ENCODE data around the gene FAM76A.
"Not testable (repeated sequence)": the region's sequence is repeated elsewhere in the genome, so short reads cannot be mapped to it uniquely, and the experiment has no call there.

DNA sequence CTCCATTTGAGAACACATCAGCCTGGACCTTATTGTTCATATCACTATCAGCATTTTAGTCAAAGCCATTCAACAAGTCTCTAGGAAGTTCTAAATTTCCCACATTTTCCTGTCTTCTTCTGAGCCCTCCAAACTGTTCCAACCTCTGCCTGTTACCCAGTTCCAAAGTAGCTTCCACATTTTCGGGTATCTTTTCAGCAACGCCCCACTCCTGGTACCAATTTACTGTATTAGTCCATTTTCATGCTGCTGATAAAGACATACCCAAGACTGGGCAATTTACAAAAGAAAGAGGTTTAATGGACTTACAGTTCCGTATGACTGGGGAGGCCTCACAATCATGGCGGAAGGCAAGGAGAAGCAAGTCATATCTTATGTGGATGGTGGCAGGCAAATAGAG is 44.2 kb upstream of the FAM76A start:
- TF ChIP-seq, protein P1, sequence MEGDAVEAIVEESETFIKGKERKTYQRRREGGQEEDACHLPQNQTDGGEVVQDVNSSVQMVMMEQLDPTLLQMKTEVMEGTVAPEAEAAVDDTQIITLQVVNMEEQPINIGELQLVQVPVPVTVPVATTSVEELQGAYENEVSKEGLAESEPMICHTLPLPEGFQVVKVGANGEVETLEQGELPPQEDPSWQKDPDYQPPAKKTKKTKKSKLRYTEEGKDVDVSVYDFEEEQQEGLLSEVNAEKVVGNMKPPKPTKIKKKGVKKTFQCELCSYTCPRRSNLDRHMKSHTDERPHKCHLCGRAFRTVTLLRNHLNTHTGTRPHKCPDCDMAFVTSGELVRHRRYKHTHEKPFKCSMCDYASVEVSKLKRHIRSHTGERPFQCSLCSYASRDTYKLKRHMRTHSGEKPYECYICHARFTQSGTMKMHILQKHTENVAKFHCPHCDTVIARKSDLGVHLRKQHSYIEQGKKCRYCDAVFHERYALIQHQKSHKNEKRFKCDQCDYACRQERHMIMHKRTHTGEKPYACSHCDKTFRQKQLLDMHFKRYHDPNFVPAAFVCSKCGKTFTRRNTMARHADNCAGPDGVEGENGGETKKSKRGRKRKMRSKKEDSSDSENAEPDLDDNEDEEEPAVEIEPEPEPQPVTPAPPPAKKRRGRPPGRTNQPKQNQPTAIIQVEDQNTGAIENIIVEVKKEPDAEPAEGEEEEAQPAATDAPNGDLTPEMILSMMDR (IDR thresholded peaks at IDR 0.05): not testable (repeated sequence)
- not testable (repeated sequence) for TF ChIP-seq POLR2A, POLR2AphosphoS5, EP300 (IDR thresholded peaks at IDR 0.05)

Measured in stomach (tissue), 4 donors.